Activated naive CD8-positive, alpha-beta T cell treated with anti-CD3 and anti-CD28 coated beads, Interleukin-2, amount 10 ng/mL, durations not matched to agents 7 days and 5 days (primary cell): ENCODE data around the gene TIMM44. TPM values are rescaled to one million over a fixed set of nuclear protein-coding genes. Genes with fewer than 3 reads are reported as not detected.

Source experiments
- ATAC-seq: fragments of 150-1000 bp; cut with Tn5 transposase; one replicate; pipeline ENCODE4 v1.10.0; 2021; ENCODE audit warnings: low read depth, moderate library complexity
- POLR2A ChIA-PET: fragments of 350-600 bp; sonication (Branson Sonifier 250); formaldehyde crosslinking; loops from one replicate; lab custom pipeline; 2021; ENCODE audit warnings: antibody characterized with exemption; lab: Charles Lee
- DNase-seq: peaks from one replicate; pipeline ENCODE4 v3.0.0; 2021
- H3K27ac Mint-ChIP-seq: one replicate; pipeline ENCODE4 v1.8.0; 2022; ENCODE audit warnings: mild to moderate bottlenecking, mixed read lengths
- H3K27me3 Mint-ChIP-seq: one replicate; pipeline ENCODE4 v1.8.0; 2022; ENCODE audit warnings: mild to moderate bottlenecking, moderate library complexity, mixed read lengths
- H3K36me3 Mint-ChIP-seq: one replicate; pipeline ENCODE4 v1.8.0; 2021; ENCODE audit warnings: mild to moderate bottlenecking, mixed read lengths
- H3K4me1 Mint-ChIP-seq: one replicate; pipeline ENCODE4 v1.8.0; 2021; ENCODE audit warnings: mixed read lengths
- H3K4me3 Mint-ChIP-seq: one replicate; pipeline ENCODE4 v1.8.0; 2022; ENCODE audit warnings: mild to moderate bottlenecking, moderate library complexity, mixed read lengths
- H3K9me3 Mint-ChIP-seq: one replicate; pipeline ENCODE4 v1.8.0; 2021; ENCODE audit warnings: mixed read lengths
- total RNA-seq, 2 experiments: library from RNA; stranded (reverse); gene quantifications; one replicate each; pipeline ENCODE4 v1.2.3, GENCODE V29; 2021

TIMM44 gene, protein sequence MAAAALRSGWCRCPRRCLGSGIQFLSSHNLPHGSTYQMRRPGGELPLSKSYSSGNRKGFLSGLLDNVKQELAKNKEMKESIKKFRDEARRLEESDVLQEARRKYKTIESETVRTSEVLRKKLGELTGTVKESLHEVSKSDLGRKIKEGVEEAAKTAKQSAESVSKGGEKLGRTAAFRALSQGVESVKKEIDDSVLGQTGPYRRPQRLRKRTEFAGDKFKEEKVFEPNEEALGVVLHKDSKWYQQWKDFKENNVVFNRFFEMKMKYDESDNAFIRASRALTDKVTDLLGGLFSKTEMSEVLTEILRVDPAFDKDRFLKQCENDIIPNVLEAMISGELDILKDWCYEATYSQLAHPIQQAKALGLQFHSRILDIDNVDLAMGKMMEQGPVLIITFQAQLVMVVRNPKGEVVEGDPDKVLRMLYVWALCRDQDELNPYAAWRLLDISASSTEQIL
- 10 to 100 TPM; 66.6 to 67.8 TPM for total RNA-seq

- H3K36me3 Mint-ChIP-seq: peaks cover 9% of the 10 kb centered on the region
- ATAC-seq (peak; percentile 99), DNase-seq (peak; percentile 97)
- H3K27me3 Mint-ChIP-seq: no peaks in the 10 kb centered on the region
- H3K4me1 Mint-ChIP-seq: peaks cover 20% of the 10 kb centered on the region
- no peaks in the 10 kb centered on the region for H3K9me3 Mint-ChIP-seq
- peak within 1 kb of the TSS; percentile 89 for H3K27ac Mint-ChIP-seq
- POLR2A ChIA-PET: interaction anchor here (0.6 to 2.5 kb wide), 15 partner anchors 8 to 378 kb away, joined by 3 to 19 read pairs (median 5); partner anchors contain the start of genes CERS4, ELAVL1, MAP2K7 and NDUFA7
- peak within 1 kb of the TSS; percentile 87 for H3K4me3 Mint-ChIP-seq
These were observed at the start of gene TIMM44 for GRCh38 chr19:7943444-7944176. TIMM44 (minus strand) TSS chr19:7943666; CDS start chr19:7943651, 15 bp downstream.

GRCh38 chr19:7992575-7992974 is 49.1 kb upstream of the TIMM44 start:
- no peak for DNase-seq
- Mint-ChIP-seq H3K36me3 (peaks cover 12% of the 10 kb centered on the region), H3K4me1 (peaks cover 13% of the 10 kb centered on the region), H3K27me3 (no peaks in the 10 kb centered on the region), H3K9me3 (no peaks in the 10 kb centered on the region), H3K27ac (no peak overlapping the region), H3K4me3 (no peak overlapping the region)
- ATAC-seq: no peak
- POLR2A ChIA-PET: no interaction called here

DNA sequence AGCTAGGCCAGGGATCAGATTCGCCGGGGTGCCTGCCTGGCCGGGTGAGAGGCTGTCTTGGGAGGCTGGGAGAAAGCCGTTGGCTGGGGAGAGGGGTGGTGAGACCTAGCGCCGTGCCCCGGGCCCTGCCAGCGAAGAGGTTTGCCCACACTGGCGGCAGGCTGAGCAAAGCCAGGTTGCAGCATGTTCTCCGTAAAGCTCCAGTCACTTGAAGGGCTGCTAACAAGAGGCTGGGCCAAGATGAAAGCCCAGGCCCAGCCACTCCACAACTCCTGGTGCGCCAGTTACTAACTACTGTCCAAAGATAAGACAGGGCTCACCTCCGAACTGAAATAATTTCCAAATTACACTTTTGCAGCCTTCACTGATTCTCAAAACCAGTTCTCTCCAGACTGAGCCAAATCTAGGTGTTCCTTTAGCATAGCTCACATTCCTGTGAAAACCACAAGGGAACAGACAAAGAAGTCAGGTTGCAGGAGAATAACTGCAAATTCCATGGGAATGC is 45.7 kb upstream of the TIMM44 start:
- H3K36me3 Mint-ChIP-seq: peaks cover 15% of the 10 kb centered on the region
- H3K9me3 Mint-ChIP-seq: no peaks in the 10 kb centered on the region
- no peak overlapping the region for H3K27ac Mint-ChIP-seq
- POLR2A ChIA-PET: no interaction called here
- no peak overlapping the region for H3K4me3 Mint-ChIP-seq
- ATAC-seq (no peak), DNase-seq (no peak)
- H3K27me3 Mint-ChIP-seq: no peaks in the 10 kb centered on the region
- H3K4me1 Mint-ChIP-seq: peaks cover 6% of the 10 kb centered on the region

GRCh38 chr19:7988307-7988706 is 44.8 kb upstream of the TIMM44 start:
- POLR2A ChIA-PET: no interaction called here

DNA sequence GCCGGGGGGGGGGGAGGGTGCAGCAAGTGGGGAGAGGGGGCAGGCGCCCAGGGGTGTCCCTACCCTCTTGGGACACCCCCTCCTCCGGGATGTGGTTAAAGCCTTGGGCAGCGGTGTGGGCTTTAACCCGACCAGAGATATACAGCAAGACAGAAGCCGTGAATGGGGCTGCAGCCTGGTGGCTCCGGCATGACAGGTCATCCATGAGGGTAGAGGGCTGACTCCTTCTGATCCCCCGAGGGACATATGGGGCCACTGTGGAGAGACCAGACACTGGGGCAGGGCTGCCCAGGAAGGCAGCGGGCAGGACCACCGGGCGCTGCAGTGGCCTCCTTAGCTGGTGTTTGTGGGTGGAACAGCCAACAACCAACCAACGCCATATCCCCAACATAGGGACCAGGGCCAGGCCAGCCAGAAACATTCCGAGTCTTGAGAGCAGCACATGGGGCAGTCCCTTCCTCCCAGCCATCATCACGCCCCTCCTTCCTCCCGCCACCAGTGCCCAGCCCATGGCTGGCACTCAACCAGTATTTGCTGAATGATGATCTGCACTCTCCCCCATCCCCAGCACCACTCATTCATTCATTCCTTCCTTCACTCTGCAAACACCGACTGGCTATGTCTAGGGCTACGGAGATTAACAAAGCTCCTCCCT is 43.8 kb upstream of the TIMM44 start:
- POLR2A ChIA-PET: no interaction called here

More at GRCh38 chr19:7988307-7988706, 44.8 kb upstream of the TIMM44 start:
- Mint-ChIP-seq H3K9me3 (no peaks in the 10 kb centered on the region), H3K27ac (no peak overlapping the region), H3K4me1 (peaks cover 5% of the 10 kb centered on the region), H3K27me3 (no peaks in the 10 kb centered on the region), H3K36me3 (peaks cover 20% of the 10 kb centered on the region), H3K4me3 (no peak overlapping the region)
- no peak for ATAC-seq
- no peak for DNase-seq

DNA sequence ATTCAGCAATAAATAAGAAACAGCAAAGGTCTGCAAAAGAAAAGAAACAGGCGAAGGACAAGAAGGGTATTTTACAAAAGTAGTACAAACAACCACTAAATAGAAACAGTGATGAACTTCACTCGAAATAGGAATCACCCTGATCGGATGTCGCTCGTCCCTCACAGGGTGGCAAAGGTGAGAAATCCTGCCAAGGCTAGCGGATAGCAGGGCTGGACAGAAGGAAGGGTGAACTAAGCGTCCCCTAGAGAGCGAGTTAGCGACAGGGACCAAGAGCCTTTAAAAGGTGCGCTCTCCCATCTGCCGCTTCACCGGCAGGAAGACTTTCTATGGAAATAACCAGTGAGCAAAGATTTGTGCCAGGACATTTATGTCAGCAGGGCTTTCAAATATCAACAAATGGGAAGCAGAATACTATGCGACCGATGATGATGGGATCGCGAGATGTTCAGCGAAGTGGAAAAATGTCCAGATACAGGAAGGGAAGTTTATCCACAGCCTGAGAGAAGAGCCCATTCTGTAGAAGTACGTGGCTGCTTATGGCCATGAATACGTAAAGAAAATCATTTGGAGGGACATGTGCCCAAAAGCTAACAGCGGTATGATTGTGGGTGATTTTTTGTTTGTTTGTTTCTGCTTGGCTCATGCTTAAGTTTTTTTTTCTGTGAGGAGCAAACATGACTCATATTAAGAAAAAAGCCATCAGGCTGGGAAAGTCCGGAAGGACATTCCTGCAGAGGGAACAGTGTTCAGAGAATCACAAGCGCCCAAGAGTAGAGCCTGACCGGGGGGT is 43.1 kb upstream of the TIMM44 start:
- Mint-ChIP-seq H3K36me3 (peaks cover 19% of the 10 kb centered on the region), H3K4me1 (peaks cover 5% of the 10 kb centered on the region), H3K4me3 (no peak overlapping the region), H3K27me3 (no peaks in the 10 kb centered on the region), H3K9me3 (no peaks in the 10 kb centered on the region), H3K27ac (no peak overlapping the region)
- POLR2A ChIA-PET: no interaction called here
- ATAC-seq: no peak
- no peak for DNase-seq

More for the DNA sequence above, 43.8 kb upstream of the TIMM44 start:
- DNase-seq (no peak), ATAC-seq (no peak)
- no peaks in the 10 kb centered on the region for H3K9me3 Mint-ChIP-seq
- H3K27me3 Mint-ChIP-seq: no peaks in the 10 kb centered on the region
- H3K27ac Mint-ChIP-seq: no peak overlapping the region
- H3K4me1 Mint-ChIP-seq: peaks cover 5% of the 10 kb centered on the region
- H3K4me3 Mint-ChIP-seq: no peak overlapping the region
- peaks cover 18% of the 10 kb centered on the region for H3K36me3 Mint-ChIP-seq

DNA sequence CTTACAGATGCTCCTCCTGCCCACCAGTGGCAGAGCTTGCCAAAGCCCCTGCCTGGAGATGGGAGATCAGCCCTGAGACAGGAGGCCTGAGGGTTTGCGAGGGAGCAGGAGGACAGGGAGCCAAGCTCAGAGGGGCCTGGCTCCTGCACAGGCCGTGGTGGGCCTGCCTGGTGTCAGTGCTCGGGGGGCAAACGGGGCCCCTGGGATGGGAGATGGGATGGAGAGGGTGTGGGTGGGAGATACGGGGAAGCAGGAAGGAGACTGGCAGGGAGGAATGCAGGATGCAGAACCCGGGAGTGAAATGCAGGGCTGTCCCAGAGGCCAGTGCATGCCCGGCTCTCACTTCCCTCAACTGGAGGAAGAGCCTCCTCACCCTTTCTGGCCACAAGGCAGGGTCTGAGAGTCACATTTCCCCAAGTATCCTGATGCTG is 42.0 kb upstream of the TIMM44 start:
- H3K27ac Mint-ChIP-seq: no peak overlapping the region
- no peak for ATAC-seq
- H3K4me1 Mint-ChIP-seq: peaks cover 5% of the 10 kb centered on the region
- DNase-seq: no peak
- POLR2A ChIA-PET: interaction anchor here (1.0 kb wide), 1 partner anchor 41 kb away, joined by 3 read pairs; no protein-coding TSS in a partner anchor
- H3K27me3 Mint-ChIP-seq: no peaks in the 10 kb centered on the region
- H3K9me3 Mint-ChIP-seq: no peaks in the 10 kb centered on the region
- H3K4me3 Mint-ChIP-seq: no peak overlapping the region
- peaks cover 20% of the 10 kb centered on the region for H3K36me3 Mint-ChIP-seq

- ATAC-seq (no peak), DNase-seq (no peak)
- POLR2A ChIA-PET: no interaction called here
- Mint-ChIP-seq H3K9me3 (no peaks in the 10 kb centered on the region), H3K27me3 (no peaks in the 10 kb centered on the region), H3K27ac (no peak overlapping the region), H3K4me1 (peaks cover 5% of the 10 kb centered on the region), H3K36me3 (peaks cover 19% of the 10 kb centered on the region), H3K4me3 (no peak overlapping the region)
These were observed 40.8 kb upstream of the TIMM44 start for GRCh38 chr19:7983995-7984837.

GRCh38 chr19:7983286-7983950 is 40.0 kb upstream of the TIMM44 start:
- POLR2A ChIA-PET: no interaction called here
- ATAC-seq (no peak), DNase-seq (no peak)
- H3K27ac Mint-ChIP-seq: no peak overlapping the region
- no peak overlapping the region for H3K4me3 Mint-ChIP-seq
- H3K9me3 Mint-ChIP-seq: no peaks in the 10 kb centered on the region
- H3K4me1 Mint-ChIP-seq: peaks cover 5% of the 10 kb centered on the region
- H3K27me3 Mint-ChIP-seq: no peaks in the 10 kb centered on the region
- peaks cover 18% of the 10 kb centered on the region for H3K36me3 Mint-ChIP-seq

- H3K9me3 Mint-ChIP-seq: no peaks in the 10 kb centered on the region
- DNase-seq (no peak), ATAC-seq (no peak)
- H3K27me3 Mint-ChIP-seq: no peaks in the 10 kb centered on the region
- H3K36me3 Mint-ChIP-seq: peaks cover 13% of the 10 kb centered on the region
- peaks cover 3% of the 10 kb centered on the region for H3K4me1 Mint-ChIP-seq
- POLR2A ChIA-PET: no interaction called here
- H3K4me3 Mint-ChIP-seq: no peak overlapping the region
- H3K27ac Mint-ChIP-seq: no peak overlapping the region
These were observed 39.2 kb upstream of the TIMM44 start for GRCh38 chr19:7982651-7983099.

GRCh38 chr19:7982103-7982502 is 38.6 kb upstream of the TIMM44 start:
- H3K4me3 Mint-ChIP-seq: no peak overlapping the region
- POLR2A ChIA-PET: no interaction called here
- H3K27me3 Mint-ChIP-seq: no peaks in the 10 kb centered on the region
- H3K4me1 Mint-ChIP-seq: no peaks in the 10 kb centered on the region
- no peak for DNase-seq
- H3K9me3 Mint-ChIP-seq: no peaks in the 10 kb centered on the region
- peaks cover 13% of the 10 kb centered on the region for H3K36me3 Mint-ChIP-seq
- no peak for ATAC-seq
- H3K27ac Mint-ChIP-seq: no peak overlapping the region
